SK-N-SH (cell line): ENCODE data around the gene THBS1. TPM values are rescaled to one million over a fixed set of nuclear protein-coding genes. Genes with fewer than 3 reads are reported as not detected.

Experiments
- CTCF ChIA-PET: fragments of 300-600, 350-600 bp; formaldehyde crosslinking; extraction: SDS; loops from one replicate; lab custom pipeline; 2021; lab: Yijun Ruan, JAX
- POLR2A ChIA-PET: fragments of 350-600 bp; sonication (Branson Sonifier 250); formaldehyde crosslinking; extraction: SDS; loops from one replicate; lab custom pipeline; 2020; ENCODE audit warnings: antibody characterized with exemption, inconsistent platforms; lab: Yijun Ruan, JAX
- DNase-seq: peaks from one replicate; pipeline ENCODE4 v3.0.0; 2012
- H2AFZ ChIP-seq: fragments of 200-600 bp; sonication (generic); 2 replicates; pipeline ENCODE4 v1.8.1; 2016; ENCODE audit warnings: antibody characterized with exemption, mild to moderate bottlenecking, low read depth
- H3F3A ChIP-seq: fragments of 200-600 bp; sonication (generic); replicated peaks from 2 replicates; pipeline ENCODE3; 2016; ENCODE audit warnings: antibody characterized with exemption, mild to moderate bottlenecking; ENCODE audit not compliant: insufficient read depth
- H3K27ac ChIP-seq, 2 experiments: fragments of 200-500 bp in 1 of 2; fragments of 200-600 bp in 1 of 2; sonication (Bioruptor generic) in 1 of 2; sonication (generic), shearing (Covaris generic) in 1 of 2; 2 replicates each; pipeline versions ENCODE4 v1.5.1 to v1.6.1; 2014 to 2016; ENCODE audit warnings: low read depth in 2 of 2, inconsistent platforms in 1 of 2, low read length in 1 of 2, mild to moderate bottlenecking in 1 of 2, mixed read lengths in 1 of 2
- H3K27me3 ChIP-seq: fragments of 200-600 bp; sonication (generic), shearing (Covaris generic); 2 replicates; pipeline ENCODE4 v1.6.1; 2016; ENCODE audit warnings: mixed run types; ENCODE audit not compliant: insufficient read depth
- H3K36me3 ChIP-seq, 2 experiments: fragments of 200-500 bp in 1 of 2; fragments of 200-600 bp in 1 of 2; sonication (Bioruptor generic) in 1 of 2; sonication (generic) in 1 of 2; replicated peaks in 1 of 2; 2 replicates each; pipeline versions ENCODE3 to v1.5.1; 2014 to 2016; ENCODE audit warnings: low read length in 1 of 2, mild to moderate bottlenecking in 1 of 2; ENCODE audit not compliant: insufficient read depth in 2 of 2, control insufficient read depth in 1 of 2
- H3K4me1 ChIP-seq, 2 experiments: fragments of 200-500 bp in 1 of 2; fragments of 200-600 bp in 1 of 2; sonication (Bioruptor generic) in 1 of 2; sonication (generic), shearing (Covaris generic) in 1 of 2; 2 replicates each; pipeline versions ENCODE4 v1.5.1 to v1.6.1; 2014 to 2016; ENCODE audit warnings: low read depth in 1 of 2, low read length in 1 of 2, mixed run types in 1 of 2; ENCODE audit not compliant: insufficient read depth in 2 of 2, control insufficient read depth in 1 of 2
- H3K4me2 ChIP-seq: fragments of 200-600 bp; sonication (generic), shearing (Covaris generic); 2 replicates; pipeline ENCODE4 v1.6.1; 2017; ENCODE audit warnings: mixed run types
- H3K4me3 ChIP-seq, 2 experiments: fragments of 200-500 bp in 1 of 2; fragments of 200-600 bp in 1 of 2; sonication (Bioruptor generic) in 1 of 2; sonication (generic), shearing (Covaris generic) in 1 of 2; 2 replicates each; pipeline versions ENCODE4 v1.5.1 to v1.8.1; 2014 to 2016; ENCODE audit warnings: low read depth in 2 of 2, inconsistent platforms in 1 of 2, low read length in 1 of 2, mild to moderate bottlenecking in 1 of 2, mixed read lengths in 1 of 2, moderate library complexity in 1 of 2
- H3K79me2 ChIP-seq: fragments of 200-600 bp; sonication (generic); 2 replicates; pipeline ENCODE4 v1.8.1; 2017; ENCODE audit warnings: mild to moderate bottlenecking; ENCODE audit not compliant: insufficient read depth
- H3K9ac ChIP-seq: fragments of 200-600 bp; sonication (generic); 2 replicates; pipeline ENCODE4 v1.6.1; 2017; ENCODE audit warnings: mixed run types
- H3K9me2 ChIP-seq: fragments of 200-600 bp; sonication (generic); 2 replicates; pipeline ENCODE4 v1.6.1; 2017; ENCODE audit warnings: mixed run types
- H3K9me3 ChIP-seq: fragments of 200-600 bp; sonication (generic); 2 replicates; pipeline ENCODE4 v1.6.1; 2017; ENCODE audit warnings: mixed run types, mild to moderate bottlenecking, moderate library complexity
- H4K20me1 ChIP-seq: fragments of 200-600 bp; sonication (generic); 2 replicates; pipeline ENCODE4 v1.6.1; 2017; ENCODE audit warnings: mild to moderate bottlenecking, mixed run types; ENCODE audit not compliant: insufficient read depth
- EP300 ChIP-seq, 2 experiments: IDR thresholded peaks; 2 replicates each; pipeline versions ENCODE4 v1.4.0 to v1.6.1; 2012; ENCODE audit warnings: borderline replicate concordance in 1 of 2, low read depth in 1 of 2, low read length in 1 of 2
- EZH2phosphoT487 ChIP-seq: fragments of 200-600 bp; sonication (generic); IDR thresholded peaks from 2 replicates; pipeline ENCODE4 v1.6.1; 2017; ENCODE audit warnings: low read depth, mixed run types, mild to moderate bottlenecking, antibody characterized with exemption, moderate library complexity, borderline replicate concordance
- FOXM1 ChIP-seq: IDR thresholded peaks from 2 replicates; pipeline ENCODE4 v1.4.0; 2012; ENCODE audit warnings: low read depth, mild to moderate bottlenecking
- MXI1 ChIP-seq: IDR thresholded peaks from 2 replicates; pipeline ENCODE4 v1.6.1; 2012; ENCODE audit warnings: mild to moderate bottlenecking, low read depth, low read length, improper control_type of control experiment
- RCOR1 ChIP-seq: fragments of 150-350 bp; IDR thresholded peaks from 2 replicates; pipeline ENCODE4 v1.6.1; 2017; ENCODE audit warnings: antibody characterized with exemption, low read length
- RFX5 ChIP-seq: IDR thresholded peaks from 2 replicates; pipeline ENCODE4 v1.6.1; 2012; ENCODE audit warnings: mild to moderate bottlenecking, improper control_type of control experiment, low read length
- SMC3 ChIP-seq: IDR thresholded peaks from 2 replicates; pipeline ENCODE4 v1.6.1; 2012; ENCODE audit warnings: low read depth, low read length, improper control_type of control experiment
- TEAD4 ChIP-seq: IDR thresholded peaks from 2 replicates; pipeline ENCODE4 v1.4.0; 2012; ENCODE audit warnings: mild to moderate bottlenecking, borderline replicate concordance; ENCODE audit not compliant: insufficient read depth
- YY1 ChIP-seq: IDR thresholded peaks from 2 replicates; pipeline ENCODE4 v1.4.0; 2012; ENCODE audit warnings: low read depth, mild to moderate bottlenecking
- WGBS: methylation state at CpG from one replicate; pipeline ENCODE4 v1.1.6; 2017; ENCODE audit warnings: low lambda C conversion rate; 5-methylcytosine and 5-hydroxymethylcytosine counted together
- polyA plus RNA-seq, 3 experiments: library from polyadenylated mRNA; depleted of rRNA; stranded (reverse); fragments of >200 nt; gene quantifications; 2 replicates each; pipeline ENCODE4 v1.2.3, GENCODE V29; 2012
- TF ChIP-seq, protein P1 (sequence below): IDR thresholded peaks from 2 replicates; pipeline ENCODE4 v1.4.0; 2012; ENCODE audit warnings: low read depth, borderline replicate concordance
- TF ChIP-seq, protein P2 (sequence below): fragments of 200-600 bp; sonication (generic); IDR thresholded peaks from 2 replicates; pipeline ENCODE4 v1.6.1; 2017; ENCODE audit warnings: antibody characterized with exemption, mild to moderate bottlenecking, moderate library complexity
- TF ChIP-seq, protein P3 (sequence below): fragments of 150-350 bp; IDR thresholded peaks from 2 replicates; pipeline ENCODE4 v1.6.1; 2017; ENCODE audit warnings: antibody characterized with exemption, low read length, low read depth, borderline replicate concordance

The THBS1 gene
- polyA plus RNA-seq, 1 of the 3 experiments (the other 2 are of a cell fraction), result 117 TPM

DNA sequence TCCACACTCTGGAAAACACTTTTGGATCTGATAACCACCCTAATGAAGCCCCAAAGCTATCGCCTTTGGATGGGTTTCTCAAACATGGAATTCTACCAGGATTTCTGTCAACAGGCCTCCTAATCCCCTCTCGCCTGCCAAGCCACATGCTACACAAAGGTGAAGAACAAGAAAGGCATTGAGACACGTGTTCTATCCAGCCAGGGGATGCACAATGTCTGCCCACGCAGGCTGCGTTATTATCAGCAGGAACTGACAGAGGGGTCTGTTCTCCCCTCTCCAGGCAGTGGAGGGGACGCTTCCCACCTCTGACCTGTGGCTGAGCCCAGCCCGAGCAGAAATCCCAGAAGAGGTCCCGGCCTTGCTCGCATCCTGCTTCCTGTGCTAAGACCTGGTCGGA, 45.4 kb upstream of the THBS1 start:
- no peaks in the 10 kb centered on the region for H3K27me3 ChIP-seq
- H3K36me3 ChIP-seq, result no peaks in the 10 kb centered on the region
- H3K4me1 ChIP-seq, result peaks cover 0 to 9% of the 10 kb centered on the region in 2 experiments; a peak in 2 of 4 replicates
- H3K9me3 ChIP-seq, result no peaks in the 10 kb centered on the region
- no peak overlapping the region for H3K9ac ChIP-seq
- POLR2A ChIA-PET, result no interaction called here
- WGBS, result 94% methylated on average over 9 of the region's 10 CpGs
- no peaks in the 10 kb centered on the region for H3K79me2 ChIP-seq
- CTCF ChIA-PET, result no interaction called here
- H2AFZ ChIP-seq, result no peak overlapping the region
- H4K20me1 ChIP-seq, result no peaks in the 10 kb centered on the region
- DNase-seq, result no peak
- TF ChIP-seq EP300 (IDR thresholded peaks at IDR 0.05; ENCODE audit: borderline replicate concordance in 1 of 2, low read depth in 1 of 2, low read length in 1 of 2) (no peak), RCOR1 (no peak), YY1 (no peak), TEAD4 (no peak), SMC3 (no peak), EZH2phosphoT487 (no peak), MXI1 (no peak)
- TF ChIP-seq, protein P1, sequence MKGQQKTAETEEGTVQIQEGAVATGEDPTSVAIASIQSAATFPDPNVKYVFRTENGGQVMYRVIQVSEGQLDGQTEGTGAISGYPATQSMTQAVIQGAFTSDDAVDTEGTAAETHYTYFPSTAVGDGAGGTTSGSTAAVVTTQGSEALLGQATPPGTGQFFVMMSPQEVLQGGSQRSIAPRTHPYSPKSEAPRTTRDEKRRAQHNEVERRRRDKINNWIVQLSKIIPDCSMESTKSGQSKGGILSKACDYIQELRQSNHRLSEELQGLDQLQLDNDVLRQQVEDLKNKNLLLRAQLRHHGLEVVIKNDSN, result no peak
- TF ChIP-seq, protein P2, sequence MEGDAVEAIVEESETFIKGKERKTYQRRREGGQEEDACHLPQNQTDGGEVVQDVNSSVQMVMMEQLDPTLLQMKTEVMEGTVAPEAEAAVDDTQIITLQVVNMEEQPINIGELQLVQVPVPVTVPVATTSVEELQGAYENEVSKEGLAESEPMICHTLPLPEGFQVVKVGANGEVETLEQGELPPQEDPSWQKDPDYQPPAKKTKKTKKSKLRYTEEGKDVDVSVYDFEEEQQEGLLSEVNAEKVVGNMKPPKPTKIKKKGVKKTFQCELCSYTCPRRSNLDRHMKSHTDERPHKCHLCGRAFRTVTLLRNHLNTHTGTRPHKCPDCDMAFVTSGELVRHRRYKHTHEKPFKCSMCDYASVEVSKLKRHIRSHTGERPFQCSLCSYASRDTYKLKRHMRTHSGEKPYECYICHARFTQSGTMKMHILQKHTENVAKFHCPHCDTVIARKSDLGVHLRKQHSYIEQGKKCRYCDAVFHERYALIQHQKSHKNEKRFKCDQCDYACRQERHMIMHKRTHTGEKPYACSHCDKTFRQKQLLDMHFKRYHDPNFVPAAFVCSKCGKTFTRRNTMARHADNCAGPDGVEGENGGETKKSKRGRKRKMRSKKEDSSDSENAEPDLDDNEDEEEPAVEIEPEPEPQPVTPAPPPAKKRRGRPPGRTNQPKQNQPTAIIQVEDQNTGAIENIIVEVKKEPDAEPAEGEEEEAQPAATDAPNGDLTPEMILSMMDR, result no peak
- H3K4me2 ChIP-seq, result no peak overlapping the region
- H3F3A ChIP-seq, result no peaks in the 10 kb centered on the region
- no peak overlapping the region for H3K27ac ChIP-seq
- no peaks in the 10 kb centered on the region for H3K9me2 ChIP-seq
- no peak overlapping the region for H3K4me3 ChIP-seq

DNA sequence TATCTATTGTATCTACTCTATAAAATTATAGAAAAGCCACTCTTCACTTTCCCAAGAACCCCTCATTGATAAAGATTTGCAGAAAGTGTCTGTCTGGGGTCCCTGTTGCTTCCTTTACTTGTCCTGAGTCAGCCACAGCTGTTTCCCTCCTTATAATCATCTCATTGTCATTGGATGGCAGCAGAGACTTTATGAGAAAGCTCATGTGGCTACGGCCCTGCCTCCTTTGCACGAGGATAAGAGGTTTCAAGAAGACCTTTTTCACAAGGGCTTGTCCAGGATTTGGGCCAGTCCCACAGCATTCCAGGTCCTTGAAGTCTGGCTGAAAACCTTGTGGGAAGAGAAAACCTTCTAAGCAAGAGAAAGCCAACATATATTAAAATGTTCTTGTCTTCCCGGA, 41.9 kb upstream of the THBS1 start:
- ChIA-PET CTCF (interaction anchor here (1.3 kb wide), 2 partner anchors 14 kb away, joined by 3 read pairs; no protein-coding TSS in a partner anchor), POLR2A (no interaction called here)

More for the DNA sequence above, 41.9 kb upstream of the THBS1 start:
- no peaks in the 10 kb centered on the region for H3K4me1 ChIP-seq
- no peak for DNase-seq
- 68% methylated on average over 3 of the region's 3 CpGs for WGBS
- no peak overlapping the region for H3K9ac ChIP-seq
- H3K27ac ChIP-seq, result no peak overlapping the region
- H3F3A ChIP-seq, result no peaks in the 10 kb centered on the region
- H2AFZ ChIP-seq, result no peak overlapping the region
- no peaks in the 10 kb centered on the region for H3K27me3 ChIP-seq
- no peaks in the 10 kb centered on the region for H4K20me1 ChIP-seq
- no peaks in the 10 kb centered on the region for H3K79me2 ChIP-seq
- H3K9me3 ChIP-seq, result no peaks in the 10 kb centered on the region
- H3K4me3 ChIP-seq, result no peak overlapping the region
- H3K9me2 ChIP-seq, result no peaks in the 10 kb centered on the region
- no peaks in the 10 kb centered on the region for H3K36me3 ChIP-seq
- TF ChIP-seq, protein P3, sequence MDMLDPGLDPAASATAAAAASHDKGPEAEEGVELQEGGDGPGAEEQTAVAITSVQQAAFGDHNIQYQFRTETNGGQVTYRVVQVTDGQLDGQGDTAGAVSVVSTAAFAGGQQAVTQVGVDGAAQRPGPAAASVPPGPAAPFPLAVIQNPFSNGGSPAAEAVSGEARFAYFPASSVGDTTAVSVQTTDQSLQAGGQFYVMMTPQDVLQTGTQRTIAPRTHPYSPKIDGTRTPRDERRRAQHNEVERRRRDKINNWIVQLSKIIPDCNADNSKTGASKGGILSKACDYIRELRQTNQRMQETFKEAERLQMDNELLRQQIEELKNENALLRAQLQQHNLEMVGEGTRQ, result no peak
- TF ChIP-seq RFX5 (no peak), FOXM1 (no peak)
- TF ChIP-seq, protein P2, result no peak
- no peak overlapping the region for H3K4me2 ChIP-seq
